ENCODE data around the gene UQCRH.

UQCRH gene

GRCh38 chr1:46284597-46285564, 18.6 kb upstream of the UQCRH start (continued):
- TF ChIP-seq INSM2 (tag by site-specific recombination; IDR thresholded peaks at IDR 0.05) (peak; percentile 52; the same call in 1 of the 2 replicates), KLF9 (tag by site-specific recombination; IDR thresholded peaks at IDR 0.05; ENCODE audit: low read depth) (no peak), REST (tag by site-specific recombination; IDR thresholded peaks at IDR 0.05) (no peak), GLI4 (tag by site-specific recombination; IDR thresholded peaks at IDR 0.05) (no peak), KLF10 (tag by site-specific recombination; IDR thresholded peaks at IDR 0.05) (no peak), ZNF404 (tag by site-specific recombination; IDR thresholded peaks at IDR 0.05) (no peak), ZNF311 (tag by site-specific recombination; IDR thresholded peaks at IDR 0.05; ENCODE audit: borderline replicate concordance) (no peak), GLIS1 (tag by site-specific recombination; IDR thresholded peaks at IDR 0.05) (0 out of 2 replicates have a peak, but pooled peaks have one; percentile 6), SCRT2 (tag by site-specific recombination; IDR thresholded peaks at IDR 0.05) (no peak), ZNF449 (tag by site-specific recombination; IDR thresholded peaks at IDR 0.05) (no peak), ZNF16 (tag by site-specific recombination; IDR thresholded peaks at IDR 0.05; ENCODE audit: low read depth) (no peak), ZNF184 (tag by site-specific recombination; IDR thresholded peaks at IDR 0.05) (no peak), ZNF585B (tag by site-specific recombination; IDR thresholded peaks at IDR 0.05) (no peak), PRDM1 (tag by site-specific recombination; IDR thresholded peaks at IDR 0.05) (peak; percentile 91), ZNF18 (tag by site-specific recombination; IDR thresholded peaks at IDR 0.05) (no peak), ZFP3 (tag by site-specific recombination; IDR thresholded peaks at IDR 0.05; ENCODE audit: low read depth) (no peak), ZNF146 (tag by site-specific recombination; IDR thresholded peaks at IDR 0.05) (no peak), ZEB2 (tag by site-specific recombination; IDR thresholded peaks at IDR 0.05) (0 out of 2 replicates have a peak, but pooled peaks have one; percentile 27), KLF1 (tag by site-specific recombination; IDR thresholded peaks at IDR 0.05) (no peak), ZNF558 (tag by site-specific recombination; IDR thresholded peaks at IDR 0.05) (no peak), ZNF211 (tag by site-specific recombination; IDR thresholded peaks at IDR 0.05; ENCODE audit: low read depth) (no peak)
- TF ChIP-seq, protein P1, sequence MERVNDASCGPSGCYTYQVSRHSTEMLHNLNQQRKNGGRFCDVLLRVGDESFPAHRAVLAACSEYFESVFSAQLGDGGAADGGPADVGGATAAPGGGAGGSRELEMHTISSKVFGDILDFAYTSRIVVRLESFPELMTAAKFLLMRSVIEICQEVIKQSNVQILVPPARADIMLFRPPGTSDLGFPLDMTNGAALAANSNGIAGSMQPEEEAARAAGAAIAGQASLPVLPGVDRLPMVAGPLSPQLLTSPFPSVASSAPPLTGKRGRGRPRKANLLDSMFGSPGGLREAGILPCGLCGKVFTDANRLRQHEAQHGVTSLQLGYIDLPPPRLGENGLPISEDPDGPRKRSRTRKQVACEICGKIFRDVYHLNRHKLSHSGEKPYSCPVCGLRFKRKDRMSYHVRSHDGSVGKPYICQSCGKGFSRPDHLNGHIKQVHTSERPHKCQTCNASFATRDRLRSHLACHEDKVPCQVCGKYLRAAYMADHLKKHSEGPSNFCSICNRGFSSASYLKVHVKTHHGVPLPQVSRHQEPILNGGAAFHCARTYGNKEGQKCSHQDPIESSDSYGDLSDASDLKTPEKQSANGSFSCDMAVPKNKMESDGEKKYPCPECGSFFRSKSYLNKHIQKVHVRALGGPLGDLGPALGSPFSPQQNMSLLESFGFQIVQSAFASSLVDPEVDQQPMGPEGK (tag by site-specific recombination; IDR thresholded peaks at IDR 0.05) = no peak
- TF ChIP-seq, protein P2, sequence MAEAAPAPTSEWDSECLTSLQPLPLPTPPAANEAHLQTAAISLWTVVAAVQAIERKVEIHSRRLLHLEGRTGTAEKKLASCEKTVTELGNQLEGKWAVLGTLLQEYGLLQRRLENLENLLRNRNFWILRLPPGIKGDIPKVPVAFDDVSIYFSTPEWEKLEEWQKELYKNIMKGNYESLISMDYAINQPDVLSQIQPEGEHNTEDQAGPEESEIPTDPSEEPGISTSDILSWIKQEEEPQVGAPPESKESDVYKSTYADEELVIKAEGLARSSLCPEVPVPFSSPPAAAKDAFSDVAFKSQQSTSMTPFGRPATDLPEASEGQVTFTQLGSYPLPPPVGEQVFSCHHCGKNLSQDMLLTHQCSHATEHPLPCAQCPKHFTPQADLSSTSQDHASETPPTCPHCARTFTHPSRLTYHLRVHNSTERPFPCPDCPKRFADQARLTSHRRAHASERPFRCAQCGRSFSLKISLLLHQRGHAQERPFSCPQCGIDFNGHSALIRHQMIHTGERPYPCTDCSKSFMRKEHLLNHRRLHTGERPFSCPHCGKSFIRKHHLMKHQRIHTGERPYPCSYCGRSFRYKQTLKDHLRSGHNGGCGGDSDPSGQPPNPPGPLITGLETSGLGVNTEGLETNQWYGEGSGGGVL (tag by site-specific recombination; IDR thresholded peaks at IDR 0.05) = no peak
- TF ChIP-seq, protein P3, sequence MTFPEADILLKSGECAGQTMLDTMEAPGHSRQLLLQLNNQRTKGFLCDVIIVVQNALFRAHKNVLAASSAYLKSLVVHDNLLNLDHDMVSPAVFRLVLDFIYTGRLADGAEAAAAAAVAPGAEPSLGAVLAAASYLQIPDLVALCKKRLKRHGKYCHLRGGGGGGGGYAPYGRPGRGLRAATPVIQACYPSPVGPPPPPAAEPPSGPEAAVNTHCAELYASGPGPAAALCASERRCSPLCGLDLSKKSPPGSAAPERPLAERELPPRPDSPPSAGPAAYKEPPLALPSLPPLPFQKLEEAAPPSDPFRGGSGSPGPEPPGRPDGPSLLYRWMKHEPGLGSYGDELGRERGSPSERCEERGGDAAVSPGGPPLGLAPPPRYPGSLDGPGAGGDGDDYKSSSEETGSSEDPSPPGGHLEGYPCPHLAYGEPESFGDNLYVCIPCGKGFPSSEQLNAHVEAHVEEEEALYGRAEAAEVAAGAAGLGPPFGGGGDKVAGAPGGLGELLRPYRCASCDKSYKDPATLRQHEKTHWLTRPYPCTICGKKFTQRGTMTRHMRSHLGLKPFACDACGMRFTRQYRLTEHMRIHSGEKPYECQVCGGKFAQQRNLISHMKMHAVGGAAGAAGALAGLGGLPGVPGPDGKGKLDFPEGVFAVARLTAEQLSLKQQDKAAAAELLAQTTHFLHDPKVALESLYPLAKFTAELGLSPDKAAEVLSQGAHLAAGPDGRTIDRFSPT (tag by site-specific recombination; IDR thresholded peaks at IDR 0.05) = no peak
